AG10803 (cell line): Measurements from ENCODE around the gene ELP4.
A peak's percentile ranks its signal among the peaks of the same experiment; 100 is the strongest.
"Not testable (repeated sequence)": the region's sequence is repeated elsewhere in the genome, so short reads cannot be mapped to it uniquely, and the experiment has no call there.

ENCODE experiments used
- DNase-seq: peaks from one replicate; pipeline ENCODE4 v3.0.0; 2010; ENCODE audit warnings: low read depth
- H3K4me3 ChIP-seq: 2 replicates; pipeline ENCODE4 v1.5.1; 2011; ENCODE audit warnings: mild to moderate bottlenecking, low read length, control low read depth
- CTCF ChIP-seq: conservative IDR thresholded peaks from 2 replicates; pipeline ENCODE4 v1.5.1; 2011; ENCODE audit warnings: mild to moderate bottlenecking, low read length, control low read depth, inconsistent platforms

Gene ELP4

GRCh38 chr11:31480930-31481329, 28.6 kb upstream of the ELP4 start:
- no peak for DNase-seq
- TF ChIP-seq CTCF, result no peak
- no peak overlapping the region for H3K4me3 ChIP-seq

- TF ChIP-seq CTCF, result no peak
- H3K4me3 ChIP-seq, result no peak overlapping the region
- DNase-seq, result peak; percentile 26
Measured at GRCh38 chr11:31484497-31484896, 25.1 kb upstream of the ELP4 start.

- H3K4me3 ChIP-seq, result no peak overlapping the region
- DNase-seq, result peak; percentile 68
- peak; percentile 64 for TF ChIP-seq CTCF
Measured at GRCh38 chr11:31487848-31488247, 21.7 kb upstream of the ELP4 start.

GRCh38 chr11:31492320-31492913, 17.1 kb upstream of the ELP4 start:
- no peak overlapping the region for H3K4me3 ChIP-seq
- peak; percentile 30 for DNase-seq
- no peak for TF ChIP-seq CTCF

- TF ChIP-seq CTCF, result no peak
- no peak for DNase-seq
- no peak overlapping the region for H3K4me3 ChIP-seq
Measured at GRCh38 chr11:31493235-31493634, 16.3 kb upstream of the ELP4 start.

GRCh38 chr11:31493762-31494161, 15.8 kb upstream of the ELP4 start:
- not testable (repeated sequence) for H3K4me3 ChIP-seq, DNase-seq

GRCh38 chr11:31499576-31500178, 9.9 kb upstream of the ELP4 start:
- H3K4me3 ChIP-seq, result no peak overlapping the region
- TF ChIP-seq CTCF, result no peak
- DNase-seq, result peak; percentile 11
